Dermis blood vessel endothelial cell (primary cell): Measurements from ENCODE around the gene SERPINB12. TPM values are rescaled to one million over a fixed set of nuclear protein-coding genes. Genes with fewer than 3 reads are reported as not detected.

ENCODE experiments used
- DNase-seq: peaks from one replicate; pipeline ENCODE4 v3.0.0; 2010
- total RNA-seq: library from RNA; depleted of rRNA; stranded (reverse); fragments of >200 nt; gene quantifications from 2 replicates; pipeline ENCODE4 v1.2.3, GENCODE V29; 2014

Gene SERPINB12
- total RNA-seq, 1 donor from 2014 or later: not detected

DNA sequence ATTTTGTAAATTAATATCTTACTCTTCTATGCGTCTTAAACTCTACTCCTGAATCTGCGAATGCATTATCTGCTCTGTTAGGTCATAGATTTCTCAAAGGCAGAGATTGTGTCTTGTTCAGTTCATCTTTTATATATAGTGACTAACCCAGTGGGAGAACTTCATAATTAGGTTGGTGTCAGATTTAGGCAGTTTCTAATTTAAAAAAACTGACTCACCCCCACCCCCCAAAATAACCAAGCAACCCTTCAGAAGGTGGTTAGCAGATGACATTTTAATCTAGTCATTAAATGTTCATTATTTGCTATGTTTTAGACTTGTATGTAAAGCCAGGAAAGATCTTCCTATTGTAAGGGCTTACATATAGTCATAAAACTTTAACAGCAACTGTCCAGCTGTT, 10.4 kb downstream of the SERPINB12 start:
- DNase-seq: no peak

- DNase-seq: no peak
Measured at GRCh38 chr18:63553081-63553480, 10.9 kb downstream of the SERPINB12 start.

- DNase-seq: no peak
Measured at GRCh38 chr18:63559567-63560491, 17.7 kb downstream of the SERPINB12 start.

- no peak for DNase-seq
Measured at GRCh38 chr18:63562284-63562683, 20.1 kb downstream of the SERPINB12 start.

- no peak for DNase-seq
Measured at GRCh38 chr18:63564021-63564420, 21.9 kb downstream of the SERPINB12 start.

DNA sequence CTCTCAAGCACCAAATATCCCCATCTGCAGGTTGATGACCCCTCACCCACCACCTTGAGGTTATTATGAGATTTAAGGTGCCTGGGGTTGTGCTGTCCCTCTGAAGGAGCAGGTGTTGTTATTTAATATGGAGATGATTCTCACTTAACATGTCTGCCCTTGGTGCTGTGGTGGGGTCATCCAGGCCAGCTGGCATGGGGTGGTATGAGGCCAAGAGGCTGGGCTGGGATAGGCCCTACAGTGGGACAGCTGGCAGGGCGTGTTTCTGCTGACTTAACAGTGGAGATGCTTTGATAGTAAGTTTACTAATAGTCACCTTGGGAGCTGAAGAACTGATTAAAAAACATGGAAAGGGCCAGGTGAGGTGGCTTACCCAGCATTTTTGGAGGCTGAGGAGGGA, 22.4 kb downstream of the SERPINB12 start:
- DNase-seq: no peak

GRCh38 chr18:63567276-63567675, 25.1 kb downstream of the SERPINB12 start:
- no peak for DNase-seq

DNA sequence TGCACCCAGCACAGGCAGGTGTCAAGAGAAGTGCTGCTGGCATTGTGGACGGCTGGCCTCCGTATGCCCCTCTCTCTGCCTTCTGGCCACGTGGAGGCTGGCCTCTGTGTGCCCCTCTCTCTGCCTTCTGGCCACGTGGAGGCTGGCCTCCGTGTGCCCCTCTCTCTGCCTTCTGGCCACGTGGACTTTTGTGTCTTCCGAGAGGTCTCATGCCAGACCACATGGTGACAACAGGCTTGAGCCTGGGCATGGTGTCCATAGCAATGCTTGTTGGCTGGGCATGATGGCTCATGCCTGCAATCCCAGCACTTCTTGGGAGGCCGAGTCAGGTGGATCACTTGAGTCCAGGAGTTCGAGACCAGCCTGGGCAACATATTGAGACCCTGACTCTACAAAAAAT, 25.7 kb downstream of the SERPINB12 start:
- DNase-seq: no peak

DNA sequence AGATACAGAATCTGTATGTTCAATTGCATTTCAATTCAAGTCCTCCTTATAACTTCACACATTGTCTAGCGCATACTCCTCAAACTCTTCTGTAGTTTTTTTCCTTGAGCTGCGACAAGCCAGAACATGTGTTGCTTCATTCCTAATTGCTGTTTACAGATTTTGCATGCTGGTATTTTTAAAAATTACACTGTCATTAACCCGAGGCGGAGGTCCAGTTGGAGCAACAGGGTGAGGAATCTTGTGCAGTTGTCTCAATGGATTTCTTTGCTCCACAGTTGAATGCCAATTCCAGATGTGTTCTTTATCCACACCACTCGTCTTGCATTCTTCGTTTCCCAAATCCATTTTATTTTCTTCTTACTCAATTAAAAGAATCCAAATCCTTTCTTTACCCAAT, 28.6 kb downstream of the SERPINB12 start:
- DNase-seq: no peak

DNA sequence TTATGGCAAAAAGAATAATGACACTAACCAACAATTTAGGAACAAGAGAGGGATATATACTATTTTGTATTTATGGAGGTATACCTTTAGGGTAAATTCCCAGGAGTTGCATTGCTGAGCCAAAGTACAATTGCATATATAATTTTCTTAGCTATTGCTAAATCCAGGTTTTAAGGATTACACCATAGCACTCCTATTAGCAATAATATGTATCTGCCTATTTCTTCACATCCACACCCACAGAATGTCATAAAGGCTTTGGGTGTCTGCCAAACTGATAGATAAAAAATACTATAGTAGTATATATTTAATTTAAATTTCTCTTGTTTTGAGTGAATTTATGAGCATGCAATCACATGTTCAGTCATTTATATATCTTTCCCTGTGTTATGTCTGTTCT, 33.5 kb downstream of the SERPINB12 start:
- DNase-seq: no peak

GRCh38 chr18:63578357-63578958, 36.3 kb downstream of the SERPINB12 start:
- DNase-seq: peak; percentile 59

DNA sequence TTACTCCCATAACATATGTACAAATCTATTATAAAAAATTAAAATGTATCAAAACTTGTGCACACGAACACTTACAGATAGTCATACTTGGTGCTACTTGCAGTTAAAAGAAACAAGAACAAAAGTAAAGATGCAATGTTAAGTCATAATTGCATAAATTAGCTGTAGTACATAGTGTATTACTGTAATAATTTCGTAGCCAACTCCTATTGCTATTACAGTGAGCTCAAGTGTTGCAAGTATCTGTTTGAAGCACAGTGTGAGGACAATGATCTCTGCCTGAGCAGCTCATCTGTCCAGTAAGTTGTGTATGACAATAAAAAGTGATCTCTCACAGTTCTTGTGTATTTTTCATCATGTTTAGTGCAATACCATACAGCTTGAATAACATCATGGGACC, 37.4 kb downstream of the SERPINB12 start:
- DNase-seq: no peak

- DNase-seq: no peak
Measured at GRCh38 chr18:63585988-63586387, 43.8 kb downstream of the SERPINB12 start.

DNA sequence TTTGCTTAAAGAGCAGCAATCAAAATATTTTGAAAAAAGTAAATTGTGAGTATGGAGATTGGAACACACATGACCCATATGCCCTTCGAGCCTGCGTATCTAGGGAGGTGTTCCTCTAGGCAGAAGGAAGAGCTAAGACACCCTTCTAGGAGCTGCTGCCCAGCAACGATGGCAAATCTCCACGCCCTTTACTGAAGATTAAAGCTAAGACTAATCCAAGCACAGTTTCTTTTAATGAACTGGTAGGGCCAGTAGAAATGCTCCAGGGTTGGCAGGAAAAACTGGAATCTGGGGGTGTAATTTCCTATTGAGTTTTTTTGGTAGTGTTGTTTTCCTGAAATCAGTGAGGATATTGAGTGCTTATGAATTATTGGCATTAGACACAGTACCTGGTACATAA, 44.3 kb downstream of the SERPINB12 start:
- DNase-seq: no peak

DNA sequence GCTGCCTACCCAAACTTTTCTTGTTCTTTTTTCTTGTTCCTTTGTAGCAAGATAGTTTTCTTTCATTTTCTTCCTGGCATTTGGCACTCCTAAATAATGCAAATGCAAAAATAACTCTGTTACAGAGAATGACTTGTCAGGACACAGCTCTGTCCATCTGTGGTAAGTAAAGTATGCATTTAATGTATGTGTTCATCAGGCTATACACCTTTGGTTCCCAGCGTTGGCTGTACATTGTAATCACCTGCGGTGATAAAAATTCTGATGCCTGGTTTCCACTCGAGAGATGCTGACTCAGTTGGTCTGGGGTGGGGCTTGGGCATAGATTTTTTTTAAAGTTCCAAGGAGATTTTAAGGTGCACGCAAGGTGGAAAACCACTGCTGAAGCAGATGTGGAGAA, 44.8 kb downstream of the SERPINB12 start, which contains the start of gene SERPINB13:
Gene SERPINB13, plus strand, starts transcription at position 378 of the 400 bp plus-strand sequence. CDS start 1,325 bp downstream, outside the sequence.
- DNase-seq: no peak

DNA sequence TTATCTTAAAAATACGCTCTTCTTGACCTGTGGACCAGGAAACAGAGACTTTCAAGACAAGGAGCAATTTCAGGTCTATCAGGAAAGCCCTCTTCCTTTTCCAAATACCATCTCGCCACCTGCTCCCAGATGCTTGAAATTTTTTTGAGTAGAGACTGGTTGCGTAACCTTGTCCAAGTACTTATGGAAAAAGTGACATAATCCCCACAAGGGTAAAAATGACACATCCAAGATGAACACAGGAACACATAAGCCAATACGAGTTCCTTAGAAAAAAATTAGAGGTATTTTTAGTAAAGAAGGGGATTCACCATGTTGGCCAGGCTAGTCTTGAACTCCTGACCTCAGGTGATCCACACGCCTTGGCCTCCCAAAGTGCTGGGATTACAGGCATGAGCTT, 46.7 kb downstream of the SERPINB12 start:
- DNase-seq: no peak

GRCh38 chr18:63590373-63590772, 48.2 kb downstream of the SERPINB12 start:
- DNase-seq: no peak

DNA sequence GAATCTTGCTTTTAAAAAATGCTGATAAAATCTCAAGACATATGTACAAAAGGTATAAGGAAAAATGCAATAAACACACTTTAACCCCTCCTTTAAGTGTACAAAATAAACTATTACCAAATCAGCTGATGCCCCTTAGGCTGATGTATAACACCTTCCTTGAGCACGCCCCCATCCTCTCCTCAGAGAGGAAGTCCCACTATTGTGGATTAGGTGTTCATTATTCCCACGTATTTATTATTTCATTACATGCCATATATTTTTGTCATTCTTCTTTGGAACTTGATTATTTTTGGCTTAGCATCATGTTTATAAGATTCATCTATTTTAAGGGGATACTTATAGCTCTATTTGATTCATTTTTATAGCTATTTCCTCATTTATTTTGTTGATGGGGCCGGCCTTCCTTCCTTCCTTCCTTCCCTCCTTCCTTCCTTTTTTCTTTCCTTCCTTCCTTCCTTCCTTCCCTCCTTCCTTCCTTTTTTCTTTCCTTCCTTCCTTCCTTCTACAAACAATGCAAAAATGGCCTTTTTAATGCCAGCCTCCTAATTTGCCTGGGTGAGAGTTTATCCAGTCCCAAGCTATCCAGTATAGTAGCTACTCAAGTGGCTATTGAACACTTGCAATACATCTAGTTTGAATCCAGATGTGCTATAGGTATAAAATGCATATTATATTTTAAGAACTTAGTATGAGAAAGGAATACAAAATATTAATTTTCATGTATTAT, 49.0 kb downstream of the SERPINB12 start:
- DNase-seq: no peak

GRCh38 chr18:63591725-63592124, 49.6 kb downstream of the SERPINB12 start:
- DNase-seq: no peak

DNA sequence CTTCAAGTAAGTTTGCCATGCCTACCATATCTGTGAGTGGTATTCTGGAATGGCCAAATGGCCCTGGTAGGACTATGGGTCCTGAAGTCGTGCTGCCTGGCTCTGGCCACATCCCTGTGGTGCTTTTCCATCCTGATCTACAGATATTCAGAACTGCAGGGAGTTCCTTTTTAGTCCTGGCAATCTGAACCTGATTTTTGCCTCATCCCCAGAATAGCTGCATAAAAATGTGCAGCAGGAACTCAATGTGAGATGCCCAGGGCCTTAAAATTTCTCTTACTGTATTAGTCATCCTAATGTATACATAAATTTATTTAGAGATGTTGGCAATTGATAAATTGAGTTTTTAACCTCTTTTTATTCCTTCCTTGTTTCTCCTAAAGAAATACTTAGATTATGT, 50.3 kb downstream of the SERPINB12 start:
- DNase-seq: no peak

DNA sequence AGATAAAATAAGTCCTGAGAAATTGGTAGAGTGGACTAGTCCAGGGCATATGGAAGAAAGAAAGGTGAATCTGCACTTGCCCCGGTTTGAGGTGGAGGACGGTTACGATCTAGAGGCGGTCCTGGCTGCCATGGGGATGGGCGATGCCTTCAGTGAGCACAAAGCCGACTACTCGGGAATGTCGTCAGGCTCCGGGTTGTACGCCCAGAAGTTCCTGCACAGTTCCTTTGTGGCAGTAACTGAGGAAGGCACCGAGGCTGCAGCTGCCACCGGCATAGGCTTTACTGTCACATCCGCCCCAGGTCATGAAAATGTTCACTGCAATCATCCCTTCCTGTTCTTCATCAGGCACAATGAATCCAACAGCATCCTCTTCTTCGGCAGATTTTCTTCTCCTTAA, 54.8 kb downstream of the SERPINB12 start:
- DNase-seq: no peak

DNA sequence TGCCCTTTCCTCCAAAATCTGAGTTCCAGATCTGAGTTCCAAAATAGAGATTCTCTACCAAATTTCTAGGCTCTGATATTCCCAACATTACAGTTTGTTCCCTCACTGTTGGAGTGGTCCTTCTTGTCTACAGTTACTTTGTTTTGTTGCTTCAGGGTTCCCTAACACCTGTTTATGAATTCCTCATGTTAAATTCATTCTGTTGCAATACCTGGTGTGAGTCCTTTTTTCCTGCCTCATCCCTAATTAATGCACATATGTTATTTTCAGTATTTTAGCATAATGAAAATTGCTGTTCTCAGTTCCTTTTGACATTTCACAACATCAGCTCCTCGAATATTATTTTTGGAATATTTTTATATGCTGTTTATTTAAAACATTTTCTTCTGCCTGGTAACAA, 61.2 kb downstream of the SERPINB12 start:
- DNase-seq: no peak

- no peak for DNase-seq
Measured at GRCh38 chr18:63603772-63604171, 61.6 kb downstream of the SERPINB12 start.
